ENCODE measurements around the gene KRT79.

The KRT79 gene

GRCh38 chr12:52821826-52822660 lies 12.1 kb downstream of the KRT79 start:
- peaks cover 11% of the 10 kb centered on the region for H3K4me1 Mint-ChIP-seq (ENCODE audit: low read depth)
- H3K9me3 Mint-ChIP-seq, result no peaks in the 10 kb centered on the region
- peaks cover 5% of the 10 kb centered on the region for H3K27me3 Mint-ChIP-seq
- H3K36me3 Mint-ChIP-seq (ENCODE audit: low read depth), result no peaks in the 10 kb centered on the region
- H3K4me3 Mint-ChIP-seq, result no peak overlapping the region
- no peak overlapping the region for H3K27ac Mint-ChIP-seq

GRCh38 chr12:52821071-52821730 lies 12.9 kb downstream of the KRT79 start:
- Mint-ChIP-seq H3K27me3 (peaks cover 5% of the 10 kb centered on the region), H3K27ac (no peak overlapping the region), H3K9me3 (no peaks in the 10 kb centered on the region)

GRCh38 chr12:52820521-52820920 lies 13.6 kb downstream of the KRT79 start:
- H3K27ac Mint-ChIP-seq, result no peak overlapping the region
- H3K27me3 Mint-ChIP-seq, result peaks cover 5% of the 10 kb centered on the region
- peaks cover 11% of the 10 kb centered on the region for H3K4me1 Mint-ChIP-seq (ENCODE audit: low read depth)
- no peaks in the 10 kb centered on the region for H3K36me3 Mint-ChIP-seq (ENCODE audit: low read depth)
- no peaks in the 10 kb centered on the region for H3K9me3 Mint-ChIP-seq
- H3K4me3 Mint-ChIP-seq, result no peak overlapping the region

More at GRCh38 chr12:52821071-52821730, 12.9 kb downstream of the KRT79 start:
- Mint-ChIP-seq H3K4me3 (no peak overlapping the region), H3K36me3 (ENCODE audit: low read depth) (no peaks in the 10 kb centered on the region), H3K4me1 (ENCODE audit: low read depth) (peaks cover 11% of the 10 kb centered on the region)

GRCh38 chr12:52819731-52820510 lies 14.2 kb downstream of the KRT79 start:
- peaks cover 11% of the 10 kb centered on the region for H3K4me1 Mint-ChIP-seq (ENCODE audit: low read depth)
- H3K27me3 Mint-ChIP-seq, result peaks cover 5% of the 10 kb centered on the region
- H3K27ac Mint-ChIP-seq, result no peak overlapping the region

GRCh38 chr12:52818887-52819420 lies 15.2 kb downstream of the KRT79 start:
- H3K9me3 Mint-ChIP-seq, result no peaks in the 10 kb centered on the region
- H3K4me3 Mint-ChIP-seq, result no peak overlapping the region
- no peaks in the 10 kb centered on the region for H3K36me3 Mint-ChIP-seq (ENCODE audit: low read depth)
- H3K27ac Mint-ChIP-seq, result no peak overlapping the region
- H3K27me3 Mint-ChIP-seq, result peaks cover 5% of the 10 kb centered on the region
- peaks cover 11% of the 10 kb centered on the region for H3K4me1 Mint-ChIP-seq (ENCODE audit: low read depth)

More at GRCh38 chr12:52819731-52820510, 14.2 kb downstream of the KRT79 start:
- no peaks in the 10 kb centered on the region for H3K36me3 Mint-ChIP-seq (ENCODE audit: low read depth)
- no peak overlapping the region for H3K4me3 Mint-ChIP-seq
- H3K9me3 Mint-ChIP-seq, result no peaks in the 10 kb centered on the region

- no peak overlapping the region for H3K4me3 Mint-ChIP-seq
- no peaks in the 10 kb centered on the region for H3K9me3 Mint-ChIP-seq
- no peak overlapping the region for H3K27ac Mint-ChIP-seq
- no peaks in the 10 kb centered on the region for H3K36me3 Mint-ChIP-seq (ENCODE audit: low read depth)
- peaks cover 5% of the 10 kb centered on the region for H3K27me3 Mint-ChIP-seq
- peaks cover 11% of the 10 kb centered on the region for H3K4me1 Mint-ChIP-seq (ENCODE audit: low read depth)
Observed at GRCh38 chr12:52818388-52818787, 15.7 kb downstream of the KRT79 start.

GRCh38 chr12:52817699-52818238 lies 16.3 kb downstream of the KRT79 start:
- Mint-ChIP-seq H3K36me3 (ENCODE audit: low read depth) (no peaks in the 10 kb centered on the region), H3K27ac (no peak overlapping the region), H3K27me3 (peaks cover 5% of the 10 kb centered on the region), H3K4me3 (no peak overlapping the region), H3K9me3 (no peaks in the 10 kb centered on the region), H3K4me1 (ENCODE audit: low read depth) (peaks cover 11% of the 10 kb centered on the region)

- Mint-ChIP-seq H3K9me3 (no peaks in the 10 kb centered on the region), H3K4me1 (ENCODE audit: low read depth) (peaks cover 11% of the 10 kb centered on the region), H3K36me3 (ENCODE audit: low read depth) (no peaks in the 10 kb centered on the region), H3K27ac (no peak overlapping the region), H3K27me3 (peaks cover 5% of the 10 kb centered on the region), H3K4me3 (no peak overlapping the region)
Observed at GRCh38 chr12:52817003-52817698, 17.0 kb downstream of the KRT79 start.

GRCh38 chr12:52815676-52816588 lies 18.2 kb downstream of the KRT79 start:
- Mint-ChIP-seq H3K9me3 (no peaks in the 10 kb centered on the region), H3K27me3 (peaks cover 5% of the 10 kb centered on the region), H3K4me1 (ENCODE audit: low read depth) (peaks cover 11% of the 10 kb centered on the region), H3K36me3 (ENCODE audit: low read depth) (no peaks in the 10 kb centered on the region), H3K4me3 (no peak overlapping the region), H3K27ac (no peak overlapping the region)

- no peaks in the 10 kb centered on the region for H3K36me3 Mint-ChIP-seq (ENCODE audit: low read depth)
- no peaks in the 10 kb centered on the region for H3K9me3 Mint-ChIP-seq
- H3K27ac Mint-ChIP-seq, result no peak overlapping the region
- no peak overlapping the region for H3K4me3 Mint-ChIP-seq
- peaks cover 2% of the 10 kb centered on the region for H3K27me3 Mint-ChIP-seq
- H3K4me1 Mint-ChIP-seq (ENCODE audit: low read depth), result peaks cover 11% of the 10 kb centered on the region
Observed at GRCh38 chr12:52815161-52815560, 18.9 kb downstream of the KRT79 start.

- Mint-ChIP-seq H3K4me1 (ENCODE audit: low read depth) (peaks cover 11% of the 10 kb centered on the region), H3K9me3 (no peaks in the 10 kb centered on the region), H3K27me3 (no peaks in the 10 kb centered on the region), H3K27ac (no peak overlapping the region), H3K36me3 (ENCODE audit: low read depth) (no peaks in the 10 kb centered on the region), H3K4me3 (no peak overlapping the region)
Observed at GRCh38 chr12:52814710-52815155, 19.4 kb downstream of the KRT79 start.

- Mint-ChIP-seq H3K27ac (no peak within 1 kb of the TSS), H3K36me3 (ENCODE audit: low read depth) (no peaks in the 10 kb centered on the region), H3K4me1 (ENCODE audit: low read depth) (peaks cover 11% of the 10 kb centered on the region), H3K9me3 (no peaks in the 10 kb centered on the region), H3K27me3 (no peaks in the 10 kb centered on the region), H3K4me3 (no peak within 1 kb of the TSS)
Observed at GRCh38 chr12:52813885-52814709, 20.0 kb downstream of the KRT79 start, which contains the start of gene KRT4. TSS of gene KRT4 (minus strand) at chr12:52814116. CDS start at chr12:52814058, 58 bp downstream.
